Activated CD8-positive, alpha-beta memory T cell treated with anti-CD3 and anti-CD28 coated beads, Interleukin-2, amount 50 U/mL, for 1 hour (primary cell): ENCODE measurements around the gene CCDC88B.

Source experiments
- DNase-seq: peaks from one replicate; pipeline ENCODE4 v3.0.0-alpha.2; 2020; ENCODE audit errors: extremely low read depth

Gene CCDC88B, protein sequence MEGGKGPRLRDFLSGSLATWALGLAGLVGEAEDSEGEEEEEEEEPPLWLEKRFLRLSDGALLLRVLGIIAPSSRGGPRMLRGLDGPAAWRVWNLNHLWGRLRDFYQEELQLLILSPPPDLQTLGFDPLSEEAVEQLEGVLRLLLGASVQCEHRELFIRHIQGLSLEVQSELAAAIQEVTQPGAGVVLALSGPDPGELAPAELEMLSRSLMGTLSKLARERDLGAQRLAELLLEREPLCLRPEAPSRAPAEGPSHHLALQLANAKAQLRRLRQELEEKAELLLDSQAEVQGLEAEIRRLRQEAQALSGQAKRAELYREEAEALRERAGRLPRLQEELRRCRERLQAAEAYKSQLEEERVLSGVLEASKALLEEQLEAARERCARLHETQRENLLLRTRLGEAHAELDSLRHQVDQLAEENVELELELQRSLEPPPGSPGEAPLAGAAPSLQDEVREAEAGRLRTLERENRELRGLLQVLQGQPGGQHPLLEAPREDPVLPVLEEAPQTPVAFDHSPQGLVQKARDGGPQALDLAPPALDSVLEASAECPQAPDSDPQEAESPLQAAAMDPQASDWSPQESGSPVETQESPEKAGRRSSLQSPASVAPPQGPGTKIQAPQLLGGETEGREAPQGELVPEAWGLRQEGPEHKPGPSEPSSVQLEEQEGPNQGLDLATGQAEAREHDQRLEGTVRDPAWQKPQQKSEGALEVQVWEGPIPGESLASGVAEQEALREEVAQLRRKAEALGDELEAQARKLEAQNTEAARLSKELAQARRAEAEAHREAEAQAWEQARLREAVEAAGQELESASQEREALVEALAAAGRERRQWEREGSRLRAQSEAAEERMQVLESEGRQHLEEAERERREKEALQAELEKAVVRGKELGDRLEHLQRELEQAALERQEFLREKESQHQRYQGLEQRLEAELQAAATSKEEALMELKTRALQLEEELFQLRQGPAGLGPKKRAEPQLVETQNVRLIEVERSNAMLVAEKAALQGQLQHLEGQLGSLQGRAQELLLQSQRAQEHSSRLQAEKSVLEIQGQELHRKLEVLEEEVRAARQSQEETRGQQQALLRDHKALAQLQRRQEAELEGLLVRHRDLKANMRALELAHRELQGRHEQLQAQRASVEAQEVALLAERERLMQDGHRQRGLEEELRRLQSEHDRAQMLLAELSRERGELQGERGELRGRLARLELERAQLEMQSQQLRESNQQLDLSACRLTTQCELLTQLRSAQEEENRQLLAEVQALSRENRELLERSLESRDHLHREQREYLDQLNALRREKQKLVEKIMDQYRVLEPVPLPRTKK (N-terminal part only)

DNA sequence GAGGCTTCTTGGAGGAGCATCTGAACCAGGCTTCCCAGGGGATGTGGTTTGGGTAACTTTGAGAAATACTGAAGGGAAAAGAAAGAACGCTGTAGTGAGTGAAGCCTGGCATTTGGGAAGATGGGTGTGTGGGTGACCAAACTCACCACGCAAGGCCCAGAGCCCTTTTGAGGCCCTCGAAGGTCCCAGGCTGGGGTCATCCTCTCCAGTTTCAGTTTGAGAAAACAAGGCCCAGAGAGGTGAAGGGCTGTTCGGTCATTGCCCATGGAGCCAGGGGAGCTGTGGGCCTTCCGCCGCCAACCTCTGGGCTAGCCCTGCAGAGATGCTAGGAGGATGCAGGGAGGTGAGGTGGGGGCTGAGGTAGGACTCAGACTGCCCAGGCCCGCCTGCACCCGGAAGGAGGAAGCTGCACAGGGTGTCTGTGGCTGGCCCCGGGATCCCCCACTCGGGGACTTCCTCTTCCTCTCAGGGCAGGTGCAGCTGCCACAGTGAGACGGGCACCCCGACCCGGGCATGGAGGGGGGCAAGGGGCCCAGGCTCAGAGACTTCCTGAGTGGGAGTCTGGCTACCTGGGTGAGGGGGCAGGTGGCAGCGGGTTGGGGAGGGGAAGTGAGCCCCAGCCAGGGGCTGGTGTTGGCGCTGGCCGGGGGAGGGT lies at the start of gene CCDC88B:
Gene CCDC88B (plus strand): TSS at position 451 of the 655 bp plus-strand sequence. CDS start 63 bp downstream, at position 514.
- DNase-seq, result peak; percentile 57

DNA sequence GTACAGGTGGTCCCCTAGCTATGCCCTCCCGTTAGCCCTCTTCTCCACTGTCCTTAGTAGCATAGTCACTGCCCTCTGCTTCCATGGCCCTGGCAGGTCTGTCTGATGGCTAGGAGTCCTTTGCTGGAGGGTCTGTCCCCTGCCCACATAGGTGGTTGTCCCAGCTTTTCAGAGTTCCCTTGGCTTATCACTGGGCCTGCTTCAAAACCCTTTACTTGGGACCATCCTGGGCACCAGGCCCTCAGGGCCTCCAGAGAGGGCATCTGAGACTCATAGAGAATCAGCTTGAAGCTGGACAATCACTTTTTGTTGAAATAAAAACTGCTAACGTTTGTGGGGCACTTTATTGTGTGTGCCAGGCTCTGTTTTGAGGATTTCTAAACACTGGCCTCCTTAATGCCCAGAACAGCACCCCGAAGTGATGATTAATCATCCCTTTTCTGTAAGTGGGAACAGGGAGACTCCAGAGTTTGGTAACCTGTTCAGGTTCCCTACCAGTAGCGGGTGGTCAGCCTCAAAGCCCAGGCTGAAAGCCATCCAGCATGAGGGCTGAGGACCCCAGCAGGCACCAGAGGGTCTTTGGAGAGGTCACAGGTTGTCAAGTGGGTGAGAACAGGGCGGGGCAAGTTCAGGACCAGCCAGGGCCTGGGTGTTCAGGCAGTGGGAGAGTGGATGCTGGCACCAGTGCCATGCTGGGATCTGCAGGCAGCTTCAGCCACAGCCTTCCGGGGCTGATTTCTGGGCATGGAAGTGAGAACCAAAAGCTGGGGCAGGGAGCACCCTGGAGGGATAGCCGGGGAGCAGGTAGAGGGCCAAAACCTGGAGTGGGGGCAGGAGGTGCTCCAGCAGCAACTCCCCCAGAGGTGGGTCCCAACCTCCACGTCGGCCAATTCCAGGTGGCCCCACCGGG lies 49.4 kb upstream of the CCDC88B start:
- no peak for DNase-seq

DNA sequence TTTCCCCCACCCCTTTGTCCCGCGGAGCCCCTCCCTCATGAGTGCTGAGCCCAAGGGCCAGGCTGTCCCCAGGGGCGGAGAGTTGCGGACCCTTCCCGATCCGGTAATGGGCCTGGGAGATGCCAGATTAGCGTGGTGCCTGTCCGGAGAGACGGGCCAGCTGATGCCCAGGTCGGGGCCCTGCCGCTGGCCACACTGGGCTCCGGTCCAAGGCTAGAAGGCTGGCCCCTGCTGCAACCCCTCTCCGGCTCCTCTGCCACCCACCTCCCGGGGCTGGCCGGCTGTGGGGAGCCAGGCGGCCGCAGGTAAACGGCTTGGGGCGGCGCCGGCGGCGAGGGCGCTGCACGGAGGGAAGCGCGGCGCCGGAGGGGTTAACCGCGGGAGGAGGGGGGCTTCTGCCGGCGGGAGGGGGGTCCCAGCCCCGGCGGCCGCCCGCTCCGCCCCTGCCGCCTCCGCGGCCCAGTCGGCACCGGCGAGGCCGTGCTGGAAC lies 48.7 kb upstream of the CCDC88B start, which contains the start of gene KCNK4:
Gene KCNK4 (plus strand): TSS at position 41 of the 490 bp plus-strand sequence. CDS start 1,717 bp downstream, outside the sequence.
- no peak for DNase-seq

DNA sequence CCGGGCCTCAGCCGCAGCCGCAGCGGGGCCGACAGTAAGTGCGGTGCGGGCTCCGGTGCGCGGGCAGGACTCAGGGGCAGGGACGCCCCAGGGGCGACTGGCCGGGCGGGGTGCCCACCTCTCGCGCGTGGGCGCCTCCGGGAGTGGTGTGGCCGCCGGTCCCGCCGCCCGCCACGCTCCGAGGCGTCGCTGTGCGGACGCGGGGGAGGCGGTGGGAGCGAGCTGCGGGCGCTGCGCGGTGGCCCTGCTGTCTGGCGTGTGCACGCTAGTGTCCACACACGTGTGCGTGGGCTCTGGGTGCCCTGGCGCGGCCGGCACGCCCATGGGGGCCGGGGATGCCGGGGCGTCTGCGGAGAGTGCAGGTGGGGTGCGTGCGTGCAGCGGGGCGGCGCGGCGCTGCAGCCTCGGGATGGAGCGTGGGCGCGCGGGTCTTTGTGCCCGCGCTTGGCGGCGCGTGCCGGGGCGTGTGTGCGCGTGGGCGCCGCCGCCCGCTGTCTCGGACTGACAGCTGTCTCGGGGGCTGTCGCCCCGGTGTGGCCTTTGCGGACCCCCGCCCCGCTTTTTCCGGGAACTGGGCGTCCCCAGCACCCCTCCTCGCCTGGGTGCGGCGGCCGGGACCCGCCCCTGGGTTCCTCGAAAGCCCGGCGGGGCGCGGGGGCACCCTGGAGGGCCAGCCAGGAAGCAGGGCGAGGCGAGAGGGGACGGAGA lies 48.1 kb upstream of the CCDC88B start:
- no peak for DNase-seq

DNA sequence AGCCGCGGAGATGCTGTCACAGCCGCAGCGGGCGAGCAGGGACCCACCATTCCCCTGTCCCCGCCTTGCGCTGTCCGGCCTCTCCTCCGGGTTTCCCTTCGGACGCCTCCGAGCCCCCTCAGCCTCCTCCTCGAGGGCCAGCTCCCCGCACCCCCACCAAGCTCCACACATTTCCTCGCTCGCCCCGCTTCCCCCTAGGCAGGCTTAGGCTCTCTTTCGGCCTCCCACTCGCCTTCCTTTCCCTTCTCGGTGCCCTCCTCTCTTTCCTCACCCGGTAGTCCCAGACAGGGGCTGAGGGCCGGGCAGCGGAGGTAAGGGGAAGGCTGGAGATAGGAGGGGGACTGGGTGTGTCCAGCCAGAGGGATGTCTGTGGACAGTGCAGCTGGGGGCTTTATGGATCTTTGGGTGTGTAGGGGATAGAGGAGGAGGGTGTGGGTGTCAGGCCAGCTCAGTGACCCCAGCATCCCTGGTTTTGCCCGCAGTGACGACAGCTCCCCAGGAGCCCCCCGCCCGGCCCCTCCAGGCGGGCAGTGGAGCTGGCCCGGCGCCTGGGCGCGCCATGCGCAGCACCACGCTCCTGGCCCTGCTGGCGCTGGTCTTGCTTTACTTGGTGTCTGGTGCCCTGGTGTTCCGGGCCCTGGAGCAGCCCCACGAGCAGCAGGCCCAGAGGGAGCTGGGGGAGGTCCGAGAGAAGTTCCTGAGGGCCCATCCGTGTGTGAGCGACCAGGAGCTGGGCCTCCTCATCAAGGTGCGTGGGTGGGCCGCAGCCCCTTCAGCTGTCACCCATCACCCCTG lies 47.3 kb upstream of the CCDC88B start:
- DNase-seq, result no peak

DNA sequence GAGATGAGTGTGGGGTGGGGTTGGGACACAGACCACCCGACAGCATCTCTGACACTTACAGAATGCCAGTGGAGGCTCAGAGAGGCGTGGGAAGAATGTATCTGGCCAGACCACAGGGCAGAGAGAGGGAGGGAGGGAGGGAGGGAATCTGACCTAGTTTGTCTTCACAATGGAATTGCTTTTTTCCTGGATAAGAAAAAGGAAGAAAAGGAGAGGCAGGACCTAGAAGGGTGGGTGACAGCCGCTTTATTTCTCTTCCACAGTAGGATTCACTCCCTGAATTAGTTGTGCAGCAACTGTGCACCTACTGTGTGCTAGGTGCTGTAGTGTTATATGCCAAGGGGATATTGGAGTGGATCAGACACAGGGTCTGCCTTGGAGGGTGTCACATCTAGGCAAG lies 45.2 kb upstream of the CCDC88B start:
- no peak for DNase-seq

DNA sequence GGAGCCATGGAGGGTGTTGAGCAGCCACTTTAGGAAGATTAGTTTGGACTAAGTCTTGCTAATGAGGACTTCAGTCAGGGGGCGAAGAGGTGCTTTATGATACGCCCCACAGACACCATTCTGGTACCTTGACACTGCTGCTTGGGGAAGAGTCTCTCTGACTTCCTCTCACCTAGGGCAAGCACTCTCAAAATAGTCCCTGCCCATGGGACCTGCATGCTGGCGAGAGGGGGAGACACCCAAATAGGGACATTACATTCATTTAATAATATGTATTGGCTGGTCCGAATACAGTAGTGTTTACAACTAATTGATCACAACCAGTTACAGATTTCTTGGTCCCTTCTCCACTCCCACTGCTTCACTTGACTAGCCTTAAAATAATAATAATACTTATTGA lies 44.2 kb upstream of the CCDC88B start:
- no peak for DNase-seq

DNA sequence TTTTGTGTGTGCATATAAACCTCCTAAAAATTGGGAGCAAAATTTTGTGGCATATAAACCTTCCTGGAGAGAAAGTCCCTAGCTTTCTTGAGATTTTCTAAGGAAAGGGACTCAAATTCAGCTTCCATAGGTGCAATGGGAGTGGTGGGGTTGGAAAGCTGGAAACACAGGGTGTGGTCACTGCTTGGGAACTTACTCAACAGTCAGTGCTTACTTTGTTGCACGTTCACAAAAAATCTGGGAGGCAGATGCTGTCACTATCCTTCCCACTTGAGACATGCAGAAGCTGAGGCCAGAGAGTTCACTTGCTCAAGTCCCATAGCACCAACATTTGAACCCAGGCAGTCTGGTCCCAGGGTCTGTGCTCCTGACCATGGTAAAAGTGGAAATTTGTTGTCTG lies 43.8 kb upstream of the CCDC88B start:
- no peak for DNase-seq

DNA sequence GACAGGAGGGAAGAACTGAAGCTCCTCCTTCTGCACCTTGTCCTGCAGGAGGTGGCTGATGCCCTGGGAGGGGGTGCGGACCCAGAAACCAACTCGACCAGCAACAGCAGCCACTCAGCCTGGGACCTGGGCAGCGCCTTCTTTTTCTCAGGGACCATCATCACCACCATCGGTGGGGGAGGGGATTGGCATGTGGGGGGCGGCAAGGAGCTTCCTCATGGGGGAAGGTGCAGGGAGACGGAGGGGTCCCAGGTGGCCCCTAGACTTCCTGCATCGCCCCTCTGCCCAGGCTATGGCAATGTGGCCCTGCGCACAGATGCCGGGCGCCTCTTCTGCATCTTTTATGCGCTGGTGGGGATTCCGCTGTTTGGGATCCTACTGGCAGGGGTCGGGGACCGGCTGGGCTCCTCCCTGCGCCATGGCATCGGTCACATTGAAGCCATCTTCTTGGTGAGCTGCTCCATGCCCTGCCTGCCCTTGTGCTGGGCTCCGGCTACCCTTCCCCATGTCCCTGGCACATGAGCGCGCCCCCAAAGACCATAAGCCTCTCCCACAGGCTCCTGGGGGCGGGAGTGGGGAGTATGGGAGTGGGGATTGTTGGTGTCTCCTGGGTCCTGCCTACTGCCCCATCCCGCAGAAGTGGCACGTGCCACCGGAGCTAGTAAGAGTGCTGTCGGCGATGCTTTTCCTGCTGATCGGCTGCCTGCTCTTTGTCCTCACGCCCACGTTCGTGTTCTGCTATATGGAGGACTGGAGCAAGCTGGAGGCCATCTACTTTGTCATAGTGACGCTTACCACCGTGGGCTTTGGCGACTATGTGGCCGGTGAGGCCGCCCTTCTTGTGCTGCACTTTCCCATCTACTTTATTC lies 42.9 kb upstream of the CCDC88B start:
- DNase-seq, result no peak

DNA sequence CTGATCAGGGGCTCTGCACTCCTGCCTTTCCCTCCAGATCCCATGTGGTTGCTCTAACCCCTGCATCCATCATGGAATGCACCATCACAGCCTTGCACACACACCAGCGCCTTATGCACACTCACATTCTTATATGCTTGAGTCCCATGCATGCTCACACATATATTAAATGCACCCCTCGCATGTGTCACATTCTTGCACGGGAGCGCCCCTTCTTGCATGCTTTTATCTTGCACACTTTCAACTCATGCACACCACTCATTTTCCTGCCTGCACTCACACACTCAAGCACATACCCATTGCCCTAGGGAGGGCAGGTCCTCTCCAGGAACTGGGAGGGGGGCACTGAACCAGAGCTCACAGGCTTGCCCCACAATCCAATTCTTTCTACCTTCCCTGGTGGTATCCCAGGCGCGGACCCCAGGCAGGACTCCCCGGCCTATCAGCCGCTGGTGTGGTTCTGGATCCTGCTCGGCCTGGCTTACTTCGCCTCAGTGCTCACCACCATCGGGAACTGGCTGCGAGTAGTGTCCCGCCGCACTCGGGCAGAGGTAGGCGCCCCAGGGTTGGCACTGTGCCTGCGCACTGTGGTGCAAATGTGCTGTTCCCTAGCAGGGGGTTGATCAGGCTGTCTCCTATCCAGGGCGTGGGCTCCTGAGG lies 42.2 kb upstream of the CCDC88B start:
- DNase-seq, result no peak

DNA sequence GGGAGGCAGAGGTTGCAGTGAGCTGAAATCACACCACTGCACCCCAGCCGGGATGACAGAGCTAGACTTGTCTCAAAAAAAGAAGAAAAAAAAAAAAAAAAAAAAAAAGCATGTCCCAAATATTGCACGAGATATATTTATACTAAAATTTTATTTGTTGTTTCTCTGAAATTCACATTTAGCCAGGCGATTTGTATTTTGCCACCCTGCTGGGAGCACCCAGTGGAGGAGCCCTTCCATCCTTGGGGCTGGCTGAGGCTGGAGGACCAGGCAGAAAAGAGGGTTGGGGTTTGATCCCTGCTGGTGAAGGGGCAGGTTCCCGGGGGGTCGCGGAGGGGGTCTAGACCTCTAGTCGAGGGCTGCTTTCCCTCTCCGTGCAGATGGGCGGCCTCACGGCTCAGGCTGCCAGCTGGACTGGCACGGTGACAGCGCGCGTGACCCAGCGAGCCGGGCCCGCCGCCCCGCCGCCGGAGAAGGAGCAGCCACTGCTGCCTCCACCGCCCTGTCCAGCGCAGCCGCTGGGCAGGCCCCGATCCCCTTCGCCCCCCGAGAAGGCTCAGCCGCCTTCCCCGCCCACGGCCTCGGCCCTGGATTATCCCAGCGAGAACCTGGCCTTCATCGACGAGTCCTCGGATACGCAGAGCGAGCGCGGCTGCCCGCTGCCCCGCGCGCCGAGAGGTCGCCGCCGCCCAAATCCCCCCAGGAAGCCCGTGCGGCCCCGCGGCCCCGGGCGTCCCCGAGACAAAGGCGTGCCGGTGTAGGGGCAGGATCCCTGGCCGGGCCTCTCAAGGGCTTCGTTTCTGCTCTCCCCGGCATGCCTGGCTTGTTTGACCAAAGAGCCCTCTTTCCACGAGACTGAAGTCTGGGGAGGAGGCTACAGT lies 40.8 kb upstream of the CCDC88B start:
- DNase-seq, result no peak

DNA sequence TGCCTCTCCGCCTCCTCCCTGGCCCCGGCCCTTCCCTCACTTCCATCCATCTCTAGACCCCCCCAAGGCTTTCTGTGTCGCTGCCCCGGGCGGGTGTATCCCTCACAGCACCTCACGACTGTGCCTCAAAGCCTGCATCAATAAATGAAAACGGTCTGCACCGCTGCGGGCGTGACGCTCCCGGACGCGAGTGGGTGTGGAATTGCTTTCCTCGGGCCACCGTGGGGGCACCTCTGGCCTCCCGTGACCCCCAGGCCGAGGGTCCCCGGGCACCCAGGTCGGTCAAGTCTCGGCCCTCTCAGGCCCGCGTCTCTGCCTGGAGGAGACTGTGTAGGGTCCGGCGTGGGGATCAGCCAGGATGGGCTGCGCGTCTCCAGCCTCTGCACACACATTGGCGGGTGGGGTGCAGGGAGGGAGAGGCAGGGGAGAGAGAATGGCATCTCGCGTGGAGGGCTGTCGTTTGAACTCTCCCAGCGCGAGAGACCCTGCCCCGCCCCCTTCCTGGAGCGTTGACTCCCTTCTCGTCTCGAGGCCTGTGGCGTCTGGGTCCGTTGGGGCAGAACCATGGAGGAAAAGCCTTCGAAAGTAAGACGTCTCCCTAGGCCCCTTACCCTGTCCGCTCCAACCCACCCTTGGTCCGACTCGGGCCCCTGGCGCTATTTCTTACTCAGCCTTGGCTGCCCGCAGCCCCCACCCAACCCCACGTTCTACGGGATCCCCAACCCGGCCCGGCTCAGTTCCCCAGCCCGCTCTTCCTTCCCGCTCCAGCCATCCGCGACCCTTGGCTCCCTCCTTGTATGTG lies 40.0 kb upstream of the CCDC88B start, which contains the start of gene CATSPERZ:
Gene CATSPERZ (plus strand): TSS at position 512 of the 802 bp plus-strand sequence. CDS start 53 bp downstream, at position 565.
- DNase-seq, result no peak

DNA sequence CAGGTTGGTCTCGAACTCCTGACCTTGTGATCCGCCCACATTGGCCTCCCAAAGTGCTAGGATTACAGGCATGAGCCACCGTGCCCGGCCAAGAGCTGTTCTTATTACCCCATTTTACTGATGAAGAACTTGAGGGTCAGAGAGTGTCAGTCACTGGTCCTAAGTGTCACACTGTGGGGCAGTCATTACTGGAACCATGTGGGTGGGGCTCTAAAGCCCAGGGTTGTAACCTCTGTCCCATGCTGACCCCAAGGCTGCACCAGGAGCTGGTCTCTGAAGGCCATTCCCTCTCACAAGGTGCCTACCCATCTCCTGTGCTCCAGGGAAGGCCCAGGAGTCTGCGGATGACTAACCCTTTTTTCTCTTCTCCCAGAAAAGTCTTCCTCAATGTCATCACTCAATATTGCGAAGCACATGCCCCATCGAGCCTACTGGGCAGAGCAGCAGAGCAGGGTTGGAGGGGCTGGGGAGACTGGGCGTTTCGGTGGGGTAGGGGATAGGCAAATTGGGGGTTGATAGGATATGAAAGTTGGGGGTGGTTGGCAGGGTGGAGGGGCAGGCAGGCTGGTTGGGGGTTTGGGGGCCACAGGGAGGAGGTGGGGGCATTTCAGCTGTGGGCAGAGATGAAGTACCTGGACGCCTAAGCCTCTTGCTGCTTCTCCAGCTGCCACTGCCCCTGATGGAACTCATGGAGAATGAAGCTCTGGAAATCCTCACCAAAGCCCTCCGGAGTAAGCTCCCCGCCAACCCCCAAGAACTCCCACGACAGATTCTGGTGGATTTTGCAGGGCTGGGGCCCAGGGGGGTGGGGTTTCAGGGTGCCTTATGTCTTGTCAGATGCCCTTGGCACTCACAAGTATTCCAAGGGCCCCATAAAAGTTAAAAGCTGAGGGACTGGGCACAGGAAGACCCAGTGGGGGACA lies 36.6 kb upstream of the CCDC88B start:
- no peak for DNase-seq

DNA sequence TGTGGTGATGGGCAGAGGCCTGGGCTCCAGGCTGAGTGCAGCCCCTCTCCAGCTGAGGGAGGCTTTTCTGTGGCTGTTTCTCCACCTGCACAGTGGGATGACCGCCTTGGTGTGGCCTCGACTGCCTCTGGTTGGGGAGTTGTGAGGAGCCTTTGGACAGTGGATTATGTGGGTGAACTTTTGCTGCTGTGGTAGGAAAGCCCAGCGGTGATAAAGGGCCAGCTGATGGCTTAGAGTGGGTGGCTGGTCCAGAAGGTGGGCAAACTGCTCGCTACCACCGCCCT lies 36.0 kb upstream of the CCDC88B start:
- DNase-seq, result no peak
